B cell (primary cell): ENCODE measurements around the gene MSX1. TPM values are rescaled to one million over a fixed set of nuclear protein-coding genes. Genes with fewer than 3 reads are reported as not detected.

Experiments used
- ATAC-seq: fragments of 200-7000 bp; cut with Tn5 transposase; one replicate; pipeline ENCODE4 v1.10.0; 2021; ENCODE audit warnings: low read depth, mild to moderate bottlenecking, moderate number of reproducible peaks, moderate library complexity
- CTCF ChIA-PET: fragments of 350-600 bp; sonication (Branson Sonifier 250); formaldehyde crosslinking; loops from one replicate; lab custom pipeline; 2021; ENCODE audit warnings: antibody characterized with exemption, inconsistent platforms; lab: Charles Lee
- POLR2A ChIA-PET: fragments of 350-600 bp; sonication (Branson Sonifier 250); formaldehyde crosslinking; loops from one replicate; lab custom pipeline; 2021; ENCODE audit warnings: antibody characterized with exemption; lab: Charles Lee
- DNase-seq: peaks from one replicate; pipeline ENCODE4 v3.0.0; 2013
- H2AFZ ChIP-seq: 2 replicates; pipeline ENCODE4 v1.6.1; 2012; ENCODE audit warnings: mild to moderate bottlenecking, low read depth, low read length; ENCODE audit not compliant: insufficient read depth, poor library complexity, severe bottlenecking
- H3K27ac ChIP-seq, 2 donors: 1 replicate in 1 of 2; 2 replicates in 1 of 2; pipeline ENCODE4 v1.5.1; 2012 to 2013; ENCODE audit warnings: low read length in 2 of 2, mild to moderate bottlenecking in 2 of 2, moderate library complexity in 1 of 2
- H3K27me3 ChIP-seq, 4 experiments: fragments of 200-600 bp in 1 of 4; sonication (generic) in 1 of 4; replicated peaks in 1 of 4; 1 replicate in 2 of 4; 2 replicates in 2 of 4; pipeline versions ENCODE4 v1.6.1 to v1.7.0; 2013 to 2016; ENCODE audit warnings: low read length in 3 of 4, mild to moderate bottlenecking in 2 of 4, mixed read lengths in 1 of 4, moderate library complexity in 1 of 4; ENCODE audit not compliant: insufficient read depth in 4 of 4, control insufficient read depth in 3 of 4; ENCODE audit errors: control extremely low read depth in 1 of 4
- H3K36me3 ChIP-seq, 2 experiments: replicated peaks in 1 of 2; 1 replicate in 1 of 2; 2 replicates in 1 of 2; pipeline versions ENCODE4 v1.6.1 to v1.7.1; 2013; ENCODE audit warnings: low read length in 1 of 2; ENCODE audit not compliant: insufficient read depth in 2 of 2, control insufficient read depth in 1 of 2; ENCODE audit errors: control extremely low read depth in 1 of 2, extremely low read depth in 1 of 2
- H3K4me1 ChIP-seq, 2 donors: fragments of 200-600 bp in 1 of 2; sonication (generic) in 1 of 2; 1 replicate in 1 of 2; 2 replicates in 1 of 2; pipeline versions ENCODE4 v1.5.1 to v1.6.1; 2013 to 2017; ENCODE audit warnings: low read length in 2 of 2; ENCODE audit not compliant: control insufficient read depth in 2 of 2, insufficient read depth in 2 of 2
- H3K4me2 ChIP-seq: replicated peaks from 2 replicates; pipeline ENCODE3; 2012; ENCODE audit warnings: mild to moderate bottlenecking, low read depth, low read length; ENCODE audit not compliant: poor library complexity, severe bottlenecking
- H3K4me3 ChIP-seq, 5 experiments: fragments of 200-600 bp in 1 of 5; sonication (generic) in 1 of 5; 1 replicate in 3 of 5; 2 replicates in 2 of 5; pipeline versions ENCODE4 v1.5.1 to v1.7.0; 2011 to 2016; ENCODE audit warnings: low read length in 4 of 5, mild to moderate bottlenecking in 4 of 5, low read depth in 2 of 5, control low read depth in 1 of 5, moderate library complexity in 1 of 5; ENCODE audit not compliant: insufficient read depth in 1 of 5; ENCODE audit errors: control extremely low read depth in 1 of 5, extremely low read depth in 1 of 5
- H3K79me2 ChIP-seq: fragments of 200-600 bp; sonication (generic); one replicate; pipeline ENCODE4 v1.6.0; 2016; ENCODE audit warnings: low read length; ENCODE audit not compliant: control insufficient read depth, insufficient read depth
- H3K9ac ChIP-seq: fragments of 200-600 bp; sonication (generic); 2 replicates; pipeline ENCODE4 v1.6.1; 2017; ENCODE audit warnings: mild to moderate bottlenecking, low read length, moderate library complexity
- H3K9me3 ChIP-seq, 3 donors: one replicate each; pipeline versions ENCODE4 v1.6.1 to v1.7.1; 2013; ENCODE audit warnings: low read length in 2 of 3; ENCODE audit not compliant: control insufficient read depth in 2 of 3, insufficient read depth in 1 of 3; ENCODE audit errors: control extremely low read depth in 1 of 3
- H4K20me1 ChIP-seq: 2 replicates; pipeline ENCODE4 v1.6.0; 2012; ENCODE audit warnings: mild to moderate bottlenecking, low read length; ENCODE audit not compliant: insufficient read depth, control insufficient read depth, poor library complexity, severe bottlenecking
- H3K27ac Mint-ChIP-seq: one replicate; pipeline ENCODE4 v1.8.0; 2021; ENCODE audit warnings: mixed read lengths
- H3K27me3 Mint-ChIP-seq: one replicate; pipeline ENCODE4 v1.8.0; 2021; ENCODE audit warnings: mixed read lengths
- H3K4me1 Mint-ChIP-seq: one replicate; pipeline ENCODE4 v1.8.0; 2021; ENCODE audit warnings: mixed read lengths
- H3K4me3 Mint-ChIP-seq: one replicate; pipeline ENCODE4 v1.8.0; 2021; ENCODE audit warnings: mixed read lengths
- H3K9me3 Mint-ChIP-seq: one replicate; pipeline ENCODE4 v1.8.0; 2022; ENCODE audit warnings: mixed read lengths; ENCODE audit not compliant: insufficient read depth
- CTCF ChIP-seq: fragments of 200-600 bp; IDR thresholded peaks from one replicate; pipeline ENCODE4 v1.8.0; 2022; ENCODE audit warnings: antibody characterized with exemption, mild to moderate bottlenecking
- EZH2 ChIP-seq: IDR thresholded peaks from 2 replicates; pipeline ENCODE4 v1.6.1; 2012; ENCODE audit warnings: borderline replicate concordance, low read depth, mild to moderate bottlenecking, moderate library complexity, low read length; ENCODE audit not compliant: insufficient read depth, poor library complexity, severe bottlenecking
- WGBS: methylation state at CpG from one replicate; pipeline ENCODE4 v1.1.5; 2013; ENCODE audit warnings: missing lambda C conversion rate; ENCODE audit not compliant: insufficient coverage; 5-methylcytosine and 5-hydroxymethylcytosine counted together
- intact Hi-C: fragments of 100-400 bp; cut with micrococcal nuclease; formaldehyde crosslinking; loops from one replicate; pipeline ENCODE4 v1.10.0; 2022
- polyA plus RNA-seq: library from polyadenylated mRNA; depleted of rRNA; stranded (reverse); fragments of >200 nt; gene quantifications from 2 replicates; pipeline ENCODE4 v1.2.3, GENCODE V29; 2012
- total RNA-seq, 2 donors: library from RNA; stranded (reverse); fragments of 120-200 nt in 1 of 2; gene quantifications; 1 replicate in 1 of 2; 2 replicates in 1 of 2; pipeline versions ENCODE4 v1.2.3 to v1.2.4, GENCODE V29; 2013 to 2022

The MSX1 gene
- total and polyA plus RNA-seq, 2 donors (not counting 1 experiment from before 2014, with no cell fraction given), result 0.09 TPM; not detected in 1

GRCh38 chr4:4888695-4889094, 29.2 kb downstream of the MSX1 start:
- no peak overlapping the region for H3K9ac ChIP-seq

GRCh38 chr4:4889781-4890180, 30.3 kb downstream of the MSX1 start:
- Histone ChIP-seq H3K4me3 (no peak overlapping the region), H3K36me3 (no peaks in the 10 kb centered on the region), H2AFZ (no peak overlapping the region), H3K79me2 (no peaks in the 10 kb centered on the region), H4K20me1 (no peaks in the 10 kb centered on the region), H3K27ac (no peak overlapping the region), H3K9me3 (no peaks in the 10 kb centered on the region), H3K9ac (no peak overlapping the region), H3K4me2 (no peak overlapping the region), H3K4me1 (no peaks in the 10 kb centered on the region), H3K27me3 (peaks cover 0 to 7% (median 4%) of the 10 kb centered on the region in 4 experiments)
- no peaks in the 10 kb centered on the region for H3K9me3 Mint-ChIP-seq
- POLR2A ChIA-PET, result no interaction called here
- intact Hi-C loops, result no loop called here
- ATAC-seq (no peak), DNase-seq (no peak)
- 96% methylated on average over 9 of the region's 9 CpGs for whole genome bisulfite sequencing
- peaks cover 33% of the 10 kb centered on the region for H3K27me3 Mint-ChIP-seq
- no peak overlapping the region for H3K4me3 Mint-ChIP-seq
- CTCF ChIA-PET, result interaction anchor here (0.6 to 1.8 kb wide), 4 partner anchors 25 to 316 kb away, joined by 3 to 4 read pairs (median 4); no protein-coding TSS in a partner anchor
- no peak overlapping the region for H3K27ac Mint-ChIP-seq
- TF ChIP-seq EZH2 (no peak), CTCF (no peak)
- no peaks in the 10 kb centered on the region for H3K4me1 Mint-ChIP-seq

More at GRCh38 chr4:4888695-4889094, 29.2 kb downstream of the MSX1 start:
- WGBS, result 70% methylated on average over 3 of the region's 5 CpGs
- no peak for ATAC-seq
- no peak overlapping the region for H2AFZ ChIP-seq
- H3K9me3 ChIP-seq, result no peaks in the 10 kb centered on the region
- intact Hi-C loops, result no loop called here
- no peak overlapping the region for H3K27ac ChIP-seq
- Mint-ChIP-seq H3K9me3 (no peaks in the 10 kb centered on the region), H3K4me3 (no peak overlapping the region), H3K27me3 (peaks cover 36% of the 10 kb centered on the region), H3K27ac (no peak overlapping the region), H3K4me1 (no peaks in the 10 kb centered on the region)
- H3K4me1 ChIP-seq, result no peaks in the 10 kb centered on the region
- no peak for DNase-seq
- H3K79me2 ChIP-seq, result no peaks in the 10 kb centered on the region
- CTCF ChIA-PET, result interaction anchor here (0.7 to 1.8 kb wide), 3 partner anchors 53 to 105 kb away, joined by 3 to 4 read pairs (median 4); no protein-coding TSS in a partner anchor
- H3K36me3 ChIP-seq, result no peaks in the 10 kb centered on the region
- TF ChIP-seq EZH2, result no peak
- no peak for TF ChIP-seq CTCF
- H3K4me3 ChIP-seq, result no peak overlapping the region
- no peak overlapping the region for H3K4me2 ChIP-seq
- H3K27me3 ChIP-seq, result peaks cover 0 to 8% (median 4%) of the 10 kb centered on the region in 4 experiments
- POLR2A ChIA-PET, result no interaction called here
- H4K20me1 ChIP-seq, result no peaks in the 10 kb centered on the region
